BE2C (cell line): ENCODE results near the gene RNF212.

ENCODE experiments used
- DNase-seq: peaks from one replicate; pipeline ENCODE4 v3.0.0-alpha.2; 2020
- H3K27me3 ChIP-seq: fragments of 250-450 bp; sonication (Bioruptor Pico); 2 replicates; pipeline ENCODE4 v1.5.1; 2020; ENCODE audit warnings: mild to moderate bottlenecking
- H3K36me3 ChIP-seq: fragments of 250-450 bp; sonication (Bioruptor Pico); 2 replicates; pipeline ENCODE4 v1.5.1; 2020; ENCODE audit warnings: mild to moderate bottlenecking
- H3K4me1 ChIP-seq: fragments of 250-450 bp; sonication (Bioruptor Pico); 2 replicates; pipeline ENCODE4 v1.5.1; 2020
- H3K4me3 ChIP-seq: 2 replicates; pipeline ENCODE4 v1.5.1; 2011; ENCODE audit warnings: low read depth, low read length
- H3K9me3 ChIP-seq: fragments of 250-450 bp; sonication (Bioruptor Pico); 2 replicates; pipeline ENCODE4 v1.5.1; 2020
- CTCF ChIP-seq: IDR thresholded peaks from 2 replicates; pipeline ENCODE4 v1.5.1; 2012; ENCODE audit warnings: mild to moderate bottlenecking, low read depth, low read length

RNF212 gene

GRCh38 chr4:1024882-1025545 lies 88.3 kb downstream of the RNF212 start:
- Histone ChIP-seq H3K4me1 (no peaks in the 10 kb centered on the region), H3K4me3 (no peak overlapping the region), H3K27me3 (peaks cover 4% of the 10 kb centered on the region; the same call in 1 of the 2 replicates), H3K36me3 (no peaks in the 10 kb centered on the region), H3K9me3 (no peaks in the 10 kb centered on the region)
- TF ChIP-seq CTCF: no peak
- no peak for DNase-seq

- TF ChIP-seq CTCF: no peak
- Histone ChIP-seq H3K4me1 (no peaks in the 10 kb centered on the region), H3K4me3 (no peak overlapping the region), H3K27me3 (peaks cover 4% of the 10 kb centered on the region; the same call in 1 of the 2 replicates), H3K9me3 (no peaks in the 10 kb centered on the region), H3K36me3 (no peaks in the 10 kb centered on the region)
- DNase-seq: no peak
Measured at GRCh38 chr4:1023895-1024740, 89.2 kb downstream of the RNF212 start.

- Histone ChIP-seq H3K27me3 (peaks cover 4% of the 10 kb centered on the region; the same call in 1 of the 2 replicates), H3K36me3 (no peaks in the 10 kb centered on the region), H3K4me3 (no peak overlapping the region), H3K4me1 (no peaks in the 10 kb centered on the region), H3K9me3 (no peaks in the 10 kb centered on the region)
- no peak for DNase-seq
- no peak for TF ChIP-seq CTCF
Measured at GRCh38 chr4:1023075-1023640, 90.2 kb downstream of the RNF212 start.

- H3K4me3 ChIP-seq: no peak overlapping the region
- no peak for DNase-seq
- H3K9me3 ChIP-seq: no peaks in the 10 kb centered on the region
- peaks cover 4% of the 10 kb centered on the region; the same call in 1 of the 2 replicates for H3K27me3 ChIP-seq
- H3K4me1 ChIP-seq: no peaks in the 10 kb centered on the region
- no peaks in the 10 kb centered on the region for H3K36me3 ChIP-seq
- TF ChIP-seq CTCF: no peak
Measured at GRCh38 chr4:1022739-1023066, 90.7 kb downstream of the RNF212 start.

GRCh38 chr4:1022051-1022738 lies 91.2 kb downstream of the RNF212 start:
- Histone ChIP-seq H3K4me3 (no peak overlapping the region), H3K9me3 (no peaks in the 10 kb centered on the region), H3K36me3 (no peaks in the 10 kb centered on the region), H3K4me1 (no peaks in the 10 kb centered on the region), H3K27me3 (peaks cover 4% of the 10 kb centered on the region; the same call in 1 of the 2 replicates)
- TF ChIP-seq CTCF: no peak
- no peak for DNase-seq
